ENCODE data around the gene EML1.

EML1 gene

GRCh38 chr14:99793213-99794150 is at the start of gene EML1:
TSS of gene EML1 (plus strand) at chr14:99793413. CDS start at chr14:99793477, 64 bp downstream.
- peak; percentile 94 for DNase-seq (ENCODE audit: low spot score)

- no peak for DNase-seq (ENCODE audit: low spot score)
These were observed 48.9 kb upstream of the EML1 start for GRCh38 chr14:99744199-99744872.

GRCh38 chr14:99744873-99745224 is 48.4 kb upstream of the EML1 start:
- no peak for DNase-seq (ENCODE audit: low spot score)

GRCh38 chr14:99745307-99745951 is 47.8 kb upstream of the EML1 start:
- DNase-seq (ENCODE audit: low spot score) = no peak

GRCh38 chr14:99747167-99747566 is 46.0 kb upstream of the EML1 start:
- no peak for DNase-seq (ENCODE audit: low spot score)

GRCh38 chr14:99747582-99748330 is 45.5 kb upstream of the EML1 start:
- DNase-seq (ENCODE audit: low spot score) = no peak

GRCh38 chr14:99748529-99748928 is 44.7 kb upstream of the EML1 start:
- DNase-seq (ENCODE audit: low spot score) = no peak

- DNase-seq (ENCODE audit: low spot score) = no peak
These were observed 44.1 kb upstream of the EML1 start for GRCh38 chr14:99749142-99749541.

GRCh38 chr14:99749763-99750715 is 43.2 kb upstream of the EML1 start:
- no peak for DNase-seq (ENCODE audit: low spot score)

GRCh38 chr14:99750746-99751450 is 42.3 kb upstream of the EML1 start:
- no peak for DNase-seq (ENCODE audit: low spot score)

- DNase-seq (ENCODE audit: low spot score) = no peak
These were observed 41.4 kb upstream of the EML1 start for GRCh38 chr14:99751539-99752485.

- no peak for DNase-seq (ENCODE audit: low spot score)
These were observed 40.6 kb upstream of the EML1 start for GRCh38 chr14:99752486-99753121.

- DNase-seq (ENCODE audit: low spot score) = no peak
These were observed 39.7 kb upstream of the EML1 start for GRCh38 chr14:99753225-99754140.

- DNase-seq (ENCODE audit: low spot score) = no peak
These were observed 38.8 kb upstream of the EML1 start for GRCh38 chr14:99754141-99755067.

GRCh38 chr14:99755068-99755405 is 38.2 kb upstream of the EML1 start:
- DNase-seq (ENCODE audit: low spot score) = no peak

All from germinal center (tissue), 1 donor.